Activated T-cell treated with anti-CD3 and anti-CD28 coated beads for 4 hours (primary cell): Measurements from ENCODE around the gene PPM1J.
"Not testable (repeated sequence)": the region's sequence is repeated elsewhere in the genome, so short reads cannot be mapped to it uniquely, and the experiment has no call there.

Experiments used
- DNase-seq: peaks from one replicate; pipeline ENCODE4 v3.0.0-alpha.2; 2020

Gene PPM1J

DNA sequence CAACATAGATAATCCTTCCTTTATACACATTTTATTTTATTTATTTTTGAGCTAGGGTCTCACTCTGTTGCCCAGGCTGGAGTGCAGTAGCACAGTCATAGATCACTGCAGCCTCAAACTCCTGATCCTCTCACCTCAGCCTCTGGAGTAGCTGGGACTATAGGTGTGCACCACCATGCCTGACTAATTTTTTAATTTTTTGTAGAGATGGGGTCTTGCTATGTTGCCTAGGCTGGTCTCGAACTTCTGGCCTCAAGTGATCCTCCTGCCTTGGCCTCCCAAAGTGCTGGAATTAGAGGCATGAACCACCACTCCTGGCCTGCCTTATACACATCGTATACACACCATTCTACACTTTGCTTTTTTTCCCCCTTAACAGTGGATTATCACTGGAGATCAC lies 6.2 kb upstream of the PPM1J start:
- not testable (repeated sequence) for DNase-seq

DNA sequence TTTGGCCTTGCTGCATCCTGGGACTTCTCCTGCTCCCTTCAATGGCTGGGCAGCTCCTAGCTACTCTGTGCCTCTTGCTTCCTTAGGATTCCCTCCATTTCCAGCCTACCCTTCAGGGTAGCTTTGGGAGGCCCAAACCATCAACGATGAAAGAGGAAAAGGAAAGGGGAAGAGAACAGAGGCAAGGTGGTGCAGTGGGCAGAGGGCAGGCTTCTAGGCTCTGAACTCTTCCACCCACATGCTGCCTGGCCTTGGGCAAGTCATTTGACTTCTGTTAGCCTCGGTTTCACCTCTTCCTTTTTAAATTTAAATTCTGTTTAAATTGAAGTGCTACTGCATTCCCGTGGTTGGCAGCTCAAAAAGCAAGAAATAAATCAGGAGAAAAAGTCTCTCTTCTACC lies 5.7 kb upstream of the PPM1J start:
- DNase-seq = no peak

DNA sequence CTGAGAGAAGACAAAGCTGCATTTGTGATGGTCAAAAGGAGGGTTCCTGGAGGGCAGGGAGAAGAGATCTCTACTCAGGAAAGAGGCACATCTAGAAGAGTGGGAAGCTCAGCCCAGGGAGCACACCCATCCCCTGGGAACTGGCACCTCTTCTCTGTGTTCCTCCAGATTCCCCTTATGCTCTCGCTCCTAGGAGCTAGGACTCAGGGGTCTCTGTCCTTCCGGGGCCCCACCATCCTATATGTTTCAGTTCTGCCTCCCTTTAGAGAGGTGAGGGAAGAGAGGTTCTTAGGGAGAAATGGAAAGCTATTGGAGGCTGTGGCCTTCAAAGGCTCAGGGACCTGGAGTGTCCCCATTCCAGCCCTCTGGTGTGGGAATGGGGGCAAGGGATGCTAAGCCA lies 4.6 kb upstream of the PPM1J start:
- DNase-seq = no peak

DNA sequence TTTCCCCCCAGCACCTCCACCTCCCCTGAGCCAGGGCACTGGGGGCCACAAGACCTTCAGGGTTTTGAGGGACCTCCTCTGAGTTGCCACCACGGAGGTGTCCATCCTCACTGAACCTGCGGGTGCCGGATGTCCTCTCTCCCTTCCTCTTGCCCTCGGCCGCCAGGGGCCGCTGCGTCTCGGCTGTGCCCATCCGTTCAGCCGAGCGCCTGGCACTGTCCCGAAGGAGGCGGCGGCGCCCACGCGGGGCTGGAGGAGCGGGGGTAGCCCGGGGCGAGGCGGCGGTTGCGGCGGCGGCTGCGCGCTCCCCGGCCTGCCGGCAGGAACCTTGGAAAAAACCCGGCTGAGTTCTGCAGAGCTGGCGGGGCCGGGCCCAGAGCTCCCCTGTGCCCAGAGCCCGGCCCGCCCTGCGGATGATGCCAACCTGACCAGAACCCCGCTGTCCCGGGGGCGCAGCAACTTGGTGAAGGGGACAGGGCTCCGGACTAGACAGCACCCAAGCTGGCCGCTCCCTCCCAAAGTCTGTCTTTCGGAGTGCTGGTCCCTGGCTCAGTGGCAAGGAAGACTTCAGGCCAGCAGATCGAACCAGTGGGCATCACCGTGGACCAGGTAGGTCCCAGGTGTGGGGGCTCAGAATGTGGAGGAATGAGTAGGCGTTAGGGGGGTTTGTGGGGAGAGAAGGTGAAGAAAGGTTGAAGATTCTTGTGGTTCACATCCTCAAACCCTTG lies 3.7 kb upstream of the PPM1J start:
- DNase-seq = peak; percentile 66

DNA sequence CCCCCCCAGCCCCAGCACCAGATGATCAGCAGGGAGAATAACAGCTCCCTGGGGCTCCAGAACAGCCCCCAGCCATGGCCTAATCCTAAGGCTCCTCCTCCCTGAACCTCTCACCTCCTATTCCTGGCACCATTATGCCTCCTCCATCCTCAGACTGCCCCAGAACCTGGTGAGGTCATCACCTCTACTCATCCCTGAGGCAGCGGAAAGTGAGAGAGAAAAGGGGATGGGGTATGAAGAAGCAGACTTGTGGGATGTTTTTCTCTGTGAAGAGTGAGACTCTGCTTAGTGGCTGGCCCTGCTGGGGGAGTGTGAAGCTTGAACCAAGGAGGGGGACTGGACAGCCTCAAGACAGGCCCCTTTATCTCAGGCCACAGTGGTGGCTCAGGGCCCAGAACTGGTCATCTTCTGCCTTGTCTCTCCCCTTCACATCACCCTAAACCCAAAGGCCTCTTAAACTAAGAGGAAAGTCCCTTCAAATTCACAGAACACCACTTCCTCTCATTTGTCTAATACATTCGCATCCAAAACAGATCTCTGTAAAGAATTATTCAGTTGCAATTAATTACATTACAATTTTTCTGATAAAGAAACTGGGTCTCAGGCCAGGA lies 2.2 kb upstream of the PPM1J start:
- DNase-seq = no peak

DNA sequence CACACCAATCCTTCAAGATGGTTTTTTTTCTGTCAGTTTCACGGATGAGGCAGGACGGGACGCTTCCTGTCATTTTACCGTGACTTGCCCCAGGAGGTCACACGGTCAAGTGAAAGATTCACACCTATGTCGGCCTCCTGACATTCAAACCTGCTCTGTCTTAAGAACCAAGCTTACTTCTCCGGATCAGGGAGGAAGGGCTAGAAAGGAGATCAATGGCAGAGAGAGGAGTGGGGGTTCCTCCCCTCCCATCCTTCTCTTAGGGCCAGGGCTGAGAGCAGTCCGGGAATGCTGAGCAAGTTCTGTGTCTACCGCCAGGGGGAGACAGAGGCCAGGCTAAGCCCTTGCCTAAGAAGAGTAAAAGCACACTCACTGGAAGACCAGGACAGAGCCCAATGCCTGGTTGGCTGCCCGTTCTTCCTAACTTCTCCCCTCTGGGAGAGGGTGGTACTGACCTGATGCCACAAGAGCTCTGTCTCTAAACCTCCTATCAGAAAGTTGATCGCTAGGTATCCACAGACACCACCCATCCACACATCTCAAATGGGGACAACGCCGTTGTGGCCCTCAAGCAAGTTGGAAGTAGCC lies 1.1 kb upstream of the PPM1J start:
- peak; percentile 70 for DNase-seq

DNA sequence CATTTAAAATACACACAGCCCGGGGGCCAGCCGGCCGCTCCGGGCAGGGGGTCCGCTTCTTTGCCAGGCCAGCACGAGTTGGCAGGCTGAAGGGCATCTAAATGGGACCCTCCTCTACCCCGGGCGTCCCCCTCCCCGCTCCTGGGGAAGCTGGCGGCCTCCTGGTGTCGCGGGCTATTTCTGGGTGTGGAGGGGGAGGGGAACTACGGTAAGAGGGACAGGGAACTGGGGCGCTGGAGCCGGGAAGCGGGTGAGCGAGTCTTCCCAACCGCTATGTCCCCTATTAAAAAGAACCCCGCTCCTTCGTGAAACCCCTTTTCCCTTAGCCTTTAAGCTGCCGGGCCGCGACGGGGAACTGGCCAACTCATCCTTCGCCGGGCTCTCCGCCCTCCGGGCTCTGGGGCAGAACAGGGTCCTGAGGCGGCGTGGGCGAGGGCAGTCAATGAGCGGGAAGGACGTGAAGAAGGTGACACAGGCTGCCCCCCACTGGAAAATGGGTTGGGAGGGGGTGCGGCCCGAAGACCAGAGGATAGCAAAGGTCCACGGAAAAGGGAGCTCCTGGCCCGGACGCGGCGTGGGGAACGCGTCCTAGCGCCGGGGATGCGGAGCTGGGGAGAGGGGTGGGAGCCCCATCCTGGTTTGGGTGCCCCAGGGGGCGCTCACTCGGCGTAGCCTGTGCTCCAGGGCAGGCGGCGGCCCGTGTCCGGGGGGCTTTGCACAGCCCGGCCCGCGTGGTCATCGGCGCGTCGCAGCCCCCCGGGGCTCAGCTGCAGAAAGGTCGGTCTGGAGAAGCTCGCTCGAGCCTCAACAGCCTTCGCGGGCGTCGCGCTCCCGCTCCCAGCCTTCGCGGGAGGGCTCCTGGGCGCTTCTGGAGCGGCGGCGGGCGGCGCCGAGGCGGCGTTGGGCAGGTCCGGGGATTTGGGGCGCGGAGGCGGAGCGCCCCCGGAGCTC lies 544 bp downstream of the PPM1J start:
- DNase-seq = no peak

DNA sequence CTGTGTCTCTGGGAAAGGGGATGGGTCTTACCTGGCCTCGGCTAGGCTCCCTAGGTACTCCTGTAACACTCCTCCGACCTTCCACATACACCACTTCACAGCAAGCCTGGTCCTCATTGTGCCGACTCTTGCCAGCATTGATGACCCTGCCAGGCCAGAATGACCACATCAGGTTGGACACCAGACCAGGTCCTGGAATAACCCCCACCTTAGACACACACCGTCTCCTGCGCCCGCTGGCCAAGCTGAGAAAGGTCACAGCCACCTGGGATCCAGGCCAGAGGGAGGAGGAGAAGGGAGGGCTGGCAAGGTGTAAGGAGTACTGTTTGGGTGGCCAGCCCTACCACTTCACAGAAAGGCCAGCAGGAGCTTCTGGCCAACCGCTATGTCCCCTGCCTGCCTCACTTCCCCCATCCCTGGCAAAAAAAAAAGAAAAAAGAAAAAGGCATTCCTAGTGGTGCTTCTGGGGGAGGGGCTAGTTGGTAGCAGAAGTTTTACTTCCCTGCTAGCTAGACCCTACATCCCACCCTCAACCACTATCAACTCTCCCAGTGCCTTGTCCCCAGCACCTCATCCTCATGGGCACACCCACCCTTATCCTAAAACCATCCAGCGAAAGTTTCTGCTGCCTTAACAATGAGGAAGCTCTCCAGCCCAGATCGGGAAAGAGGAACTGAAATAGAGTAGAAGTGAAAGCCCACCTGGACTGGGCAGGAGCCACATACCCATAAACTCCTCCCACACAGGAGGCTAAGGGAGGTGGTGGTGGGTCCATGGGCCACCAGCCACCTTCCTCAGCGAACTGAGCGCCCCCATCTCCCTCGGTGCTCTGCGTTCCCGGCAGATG lies 1.4 kb downstream of the PPM1J start:
- DNase-seq = no peak

DNA sequence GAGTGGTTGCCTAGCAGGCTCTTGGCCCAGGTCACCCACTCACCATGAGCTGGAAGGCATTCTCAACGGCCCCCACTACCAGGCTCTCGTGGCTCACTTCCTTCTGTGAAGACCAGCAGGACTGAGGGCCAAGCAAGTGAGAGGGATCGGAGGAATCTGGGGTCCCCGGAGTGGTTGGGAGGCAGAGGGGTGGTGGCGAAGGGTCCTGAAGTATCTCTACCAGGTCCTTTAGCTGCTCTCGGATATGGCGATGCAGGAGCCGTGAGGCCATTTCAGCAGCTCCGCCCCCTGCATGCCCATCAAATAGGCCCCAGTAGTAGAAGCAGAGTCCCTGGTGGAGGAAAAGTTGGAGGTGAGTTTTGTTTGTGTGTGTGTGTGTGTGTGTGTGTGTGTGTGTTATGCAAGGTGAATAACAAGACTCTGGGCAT lies 2.4 kb downstream of the PPM1J start:
- DNase-seq = no peak

DNA sequence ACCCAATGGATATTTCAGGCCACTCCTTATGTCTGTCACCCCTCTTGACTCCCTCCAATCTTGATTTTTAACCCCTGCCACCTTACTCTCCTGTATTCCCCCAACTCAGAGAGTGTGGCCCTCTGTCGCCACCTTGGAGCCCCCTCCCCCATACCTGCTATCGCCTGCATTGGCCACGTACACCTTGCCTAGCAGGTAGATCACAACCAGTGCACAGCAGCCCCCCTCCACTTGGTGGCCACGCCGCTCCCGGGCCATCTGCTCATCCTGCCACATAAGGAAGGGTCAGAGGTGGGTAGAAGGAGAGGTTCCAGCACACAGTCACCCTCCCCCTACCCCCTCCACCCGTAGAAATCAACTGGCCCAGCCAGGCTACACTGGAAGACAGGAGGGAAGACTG lies 2.9 kb downstream of the PPM1J start:
- no peak for DNase-seq

DNA sequence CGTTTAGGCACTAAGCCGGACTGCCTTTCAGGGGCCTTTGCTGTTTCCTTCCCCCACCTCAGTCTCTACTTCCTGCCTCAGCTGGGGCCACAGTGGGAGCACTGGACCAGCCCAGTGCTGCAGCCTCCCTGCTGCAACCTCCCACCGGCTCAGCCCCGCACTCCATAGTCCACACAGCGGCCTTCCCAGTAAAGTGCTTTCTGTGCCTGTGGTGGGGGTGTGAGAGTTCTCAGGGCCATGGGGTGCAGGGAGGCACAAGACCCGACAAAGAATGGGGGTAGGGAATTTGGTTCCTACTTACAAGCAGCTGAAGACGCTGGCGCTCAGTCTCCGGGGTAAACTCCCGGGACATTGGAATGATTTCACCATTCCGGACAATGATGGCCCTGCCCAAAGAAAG lies 3.5 kb downstream of the PPM1J start:
- DNase-seq = no peak

DNA sequence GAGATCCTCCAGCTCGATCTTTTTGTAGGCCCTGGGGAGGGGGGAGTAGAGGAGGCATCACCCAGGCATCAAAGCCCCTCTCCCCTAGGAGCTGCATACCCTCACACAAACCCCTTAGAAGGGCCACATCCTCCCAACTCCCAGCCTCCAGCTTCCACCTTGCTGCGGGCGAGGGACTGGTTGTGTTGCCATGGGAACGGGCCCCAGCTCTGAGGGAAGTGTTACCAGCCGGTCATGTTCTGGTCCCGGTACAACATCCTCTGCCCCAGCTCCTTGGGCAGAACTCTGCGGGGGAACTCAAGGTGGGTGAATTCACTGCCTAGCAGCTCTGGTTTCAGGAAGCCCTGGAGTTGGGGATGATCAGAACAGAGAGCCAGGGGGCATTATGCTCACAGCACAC lies 4.1 kb downstream of the PPM1J start:
- no peak for DNase-seq

DNA sequence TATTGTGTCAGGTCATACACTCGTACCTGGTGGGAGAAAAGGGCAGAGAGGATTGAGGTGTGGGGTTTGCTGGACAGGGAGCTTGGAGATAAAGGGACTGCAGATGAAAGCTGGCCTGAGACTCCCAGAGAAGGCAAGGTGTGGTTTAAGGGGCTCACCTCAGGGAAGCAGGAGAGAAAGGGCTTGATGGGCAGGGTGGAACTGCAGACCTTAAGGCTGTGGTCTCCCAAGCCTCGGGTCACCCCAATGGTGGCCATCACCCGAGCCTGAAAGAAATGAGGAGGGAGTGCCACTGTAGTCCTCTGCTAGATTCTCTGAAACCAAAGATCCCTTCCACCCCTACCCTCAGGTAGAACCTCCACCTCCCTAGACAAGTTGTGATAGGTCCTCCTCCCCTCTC lies 4.5 kb downstream of the PPM1J start:
- DNase-seq = no peak

DNA sequence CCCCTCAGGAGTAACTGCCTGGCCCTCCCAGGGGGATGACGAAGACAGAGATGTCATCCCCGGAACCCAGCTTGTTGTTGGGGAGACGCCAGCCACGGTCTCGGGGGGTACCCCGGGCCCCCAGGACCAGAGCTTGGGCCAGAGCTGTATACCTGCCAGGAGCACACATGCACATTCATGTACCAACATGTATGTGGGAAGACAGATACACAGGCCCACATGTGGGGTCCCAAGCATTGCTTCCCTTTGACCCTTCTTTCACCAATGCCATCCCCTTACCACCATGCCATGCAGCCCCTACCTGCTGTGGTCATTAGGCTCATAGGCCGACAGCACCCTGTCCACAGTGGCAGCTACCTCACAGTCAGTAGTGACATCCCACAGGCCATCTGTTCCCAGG lies 5.0 kb downstream of the PPM1J start:
- no peak for DNase-seq

DNA sequence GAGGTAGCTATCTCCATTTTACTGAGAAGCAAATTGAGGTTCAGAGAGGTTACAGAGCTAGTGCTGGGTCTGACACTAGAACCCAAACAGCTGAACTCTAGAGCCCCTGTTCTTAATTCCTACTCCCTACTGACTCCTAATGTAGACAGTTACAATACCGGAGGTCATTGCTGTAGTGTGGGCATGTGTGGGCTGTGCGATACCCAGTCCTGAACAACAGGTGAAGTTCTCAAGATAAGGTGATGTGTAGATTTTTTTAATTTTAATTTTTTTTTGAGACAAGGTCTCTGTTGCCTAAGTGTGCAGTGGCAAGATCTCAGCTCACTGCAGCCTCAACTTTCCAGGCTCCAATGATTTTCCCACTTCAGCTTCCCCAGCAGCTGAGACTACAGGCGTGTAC lies 6.6 kb downstream of the PPM1J start:
- DNase-seq = no peak

DNA sequence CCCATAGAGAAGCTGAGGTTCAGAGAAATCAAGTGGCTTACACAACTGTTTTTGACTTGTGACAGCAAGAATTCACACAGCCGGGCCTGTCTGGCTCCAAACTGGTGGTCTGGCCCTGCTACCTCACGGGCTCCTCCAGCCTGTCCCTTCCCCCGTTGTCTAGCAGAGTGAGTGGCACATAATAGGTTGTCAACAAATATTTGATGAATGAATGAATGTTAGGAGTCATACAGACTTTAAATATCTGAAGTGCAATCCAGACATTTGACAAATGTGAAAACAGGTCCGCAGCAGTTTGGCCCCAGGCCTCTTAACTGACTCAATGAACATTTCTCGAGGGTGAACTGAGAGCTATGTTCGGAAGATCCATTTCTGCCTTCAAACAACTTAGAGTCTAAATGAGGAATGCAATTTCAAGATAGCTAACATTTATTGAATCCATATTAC lies 7.1 kb downstream of the PPM1J start:
- DNase-seq = no peak

DNA sequence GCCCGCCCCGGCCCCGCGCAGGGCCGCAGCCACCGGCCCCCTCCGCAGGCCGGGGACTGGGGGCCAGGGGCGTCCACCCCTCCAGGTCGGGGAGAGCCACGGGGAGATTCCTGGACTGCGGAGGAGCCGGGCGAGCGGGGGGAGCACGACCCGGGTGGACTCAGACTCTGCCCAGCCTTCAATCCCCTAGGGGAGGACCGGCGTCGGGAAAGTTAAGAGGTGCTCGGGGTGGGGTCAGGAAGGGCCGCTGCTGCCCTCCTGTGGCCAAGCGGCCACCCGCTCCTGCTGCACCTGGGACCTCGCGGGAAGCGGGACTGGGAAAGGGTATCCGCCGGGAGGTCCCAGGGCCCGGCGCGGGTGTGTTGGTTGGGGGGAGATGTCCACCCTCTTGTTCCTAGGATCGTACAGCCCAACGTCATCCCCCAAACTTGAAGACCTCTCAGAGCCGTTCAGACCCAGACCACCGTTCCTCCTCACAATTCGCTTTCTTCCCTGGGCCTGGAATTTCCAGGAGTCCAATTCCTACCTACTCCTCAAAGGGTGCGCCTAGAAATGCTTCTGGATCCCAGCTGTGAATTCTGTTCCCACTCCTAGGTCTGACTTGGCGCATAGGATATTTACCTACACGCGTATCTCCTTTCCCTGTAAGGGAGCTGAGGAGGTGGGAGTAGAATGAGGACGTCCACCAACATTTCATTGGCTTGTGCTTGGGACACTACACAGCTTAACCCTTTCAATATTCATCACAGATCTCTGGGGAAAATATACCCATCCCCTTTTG lies 7.7 kb downstream of the PPM1J start:
- DNase-seq = peak; percentile 48

DNA sequence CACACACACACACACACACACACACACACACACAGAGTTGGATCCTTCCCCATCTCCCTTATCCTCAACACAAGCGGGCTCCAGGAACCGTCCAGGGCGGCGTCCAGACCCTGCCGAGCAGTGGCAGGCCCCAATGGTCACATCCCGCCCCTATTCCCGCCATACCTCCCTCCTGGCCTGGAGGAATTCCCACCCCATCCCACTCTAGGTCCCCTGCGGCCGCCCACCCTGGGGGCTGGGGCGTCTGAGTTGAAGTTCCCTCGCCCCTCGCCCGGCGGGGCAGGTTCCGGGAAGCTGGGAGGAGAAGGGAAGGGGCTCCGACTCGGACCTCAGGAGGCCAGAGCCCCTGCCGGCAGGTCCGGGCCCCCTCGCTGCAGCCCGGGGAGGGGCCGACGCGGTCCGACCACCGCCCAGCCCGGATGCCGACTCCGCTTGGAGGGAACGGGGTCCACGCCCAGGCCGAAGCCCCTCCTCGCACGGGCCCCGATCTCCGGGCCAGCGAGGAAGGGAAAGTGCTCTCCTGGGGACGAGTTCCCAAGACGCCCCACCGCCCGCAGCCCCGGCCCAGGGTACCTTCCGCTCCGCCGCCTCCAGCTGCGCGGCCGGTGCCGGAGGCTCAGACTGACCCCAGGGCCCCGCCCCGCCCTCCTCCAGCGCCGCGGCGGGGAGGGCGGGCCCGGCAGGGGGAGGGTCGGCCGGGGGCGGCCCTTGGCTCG lies 8.5 kb downstream of the PPM1J start, which contains the start of gene RHOC:
RHOC (minus strand) TSS at position 623 of the 716 bp plus-strand sequence. CDS start 3,328 bp downstream, outside the sequence.
- no peak for DNase-seq

DNA sequence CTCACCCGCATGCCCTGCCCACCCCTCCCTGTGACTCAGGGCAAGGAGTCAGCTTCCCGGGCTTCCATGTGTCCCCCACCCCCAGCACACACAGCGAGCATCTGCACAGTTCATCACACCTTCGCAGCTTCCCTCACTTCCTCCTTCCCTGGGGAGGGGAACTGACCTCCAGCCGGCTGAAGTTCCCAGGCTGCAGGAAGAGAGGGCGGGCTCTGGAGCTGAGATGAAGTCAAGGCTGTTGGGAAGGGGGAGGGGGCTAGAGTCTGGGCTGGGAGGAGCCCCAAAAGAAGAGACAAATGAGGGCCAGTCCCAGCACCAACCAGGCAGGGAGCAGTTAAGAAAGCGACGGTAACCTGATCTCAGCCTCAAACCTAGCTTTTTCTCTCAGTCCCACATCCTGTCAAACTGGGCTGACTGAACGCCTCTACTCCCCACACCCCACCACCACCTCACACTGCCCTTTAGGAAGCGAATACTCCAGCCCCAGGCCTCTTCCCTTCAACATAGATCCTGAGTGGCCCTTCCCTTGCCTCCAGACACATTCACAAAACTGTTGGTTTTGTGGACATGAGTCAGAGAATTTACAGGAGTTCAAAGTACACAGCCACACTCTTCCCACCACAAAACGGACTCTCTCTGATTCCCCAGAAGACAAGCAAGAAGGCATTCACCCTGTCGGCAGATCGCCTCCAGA lies 10.1 kb downstream of the PPM1J start:
- DNase-seq = no peak

DNA sequence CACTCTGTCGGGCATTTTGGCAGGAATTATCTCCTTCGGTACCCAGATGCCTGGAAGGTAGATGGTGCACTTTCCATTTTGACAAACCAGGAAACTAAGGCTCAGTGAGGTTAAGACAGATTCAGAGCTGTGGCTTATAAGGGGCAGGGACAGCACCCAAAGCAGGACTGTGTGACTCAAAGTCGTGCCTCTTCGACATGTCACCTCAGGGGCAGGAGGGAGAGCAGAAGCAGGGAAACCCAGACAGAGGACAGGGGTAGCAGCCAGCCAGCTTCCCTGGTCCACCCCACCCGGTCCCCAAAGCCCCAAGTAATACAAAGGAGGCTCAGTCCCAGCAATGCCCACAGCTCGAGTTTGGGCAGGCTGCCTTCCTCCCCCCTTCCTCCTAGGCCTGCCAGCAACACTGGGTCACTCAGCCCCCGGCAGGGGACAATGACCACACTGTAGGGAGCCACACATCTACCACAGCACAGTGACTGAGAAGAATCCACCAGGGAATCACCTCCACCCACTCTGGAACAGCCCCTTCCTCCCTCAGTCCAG lies 10.7 kb downstream of the PPM1J start:
- DNase-seq = no peak
